NT2/D1 (cell line): Measurements from ENCODE around the gene FSIP1.

Source experiments
- DNase-seq: peaks from one replicate; pipeline ENCODE4 v3.0.0-alpha.2; 2011; ENCODE audit warnings: low read depth, low spot score
- H3K27me3 ChIP-seq: 2 replicates; pipeline ENCODE4 v1.6.0; 2011; ENCODE audit warnings: mild to moderate bottlenecking; ENCODE audit not compliant: insufficient read length, insufficient read depth
- H3K36me3 ChIP-seq: 2 replicates; pipeline ENCODE4 v1.6.1; 2011; ENCODE audit warnings: mild to moderate bottlenecking, low read length, mixed read lengths; ENCODE audit not compliant: insufficient read depth, insufficient read length
- H3K4me1 ChIP-seq: 2 replicates; pipeline ENCODE4 v1.5.1; 2011; ENCODE audit not compliant: insufficient read depth, insufficient read length
- H3K4me3 ChIP-seq: 2 replicates; pipeline ENCODE4 v1.5.1; 2011; ENCODE audit warnings: low read depth; ENCODE audit not compliant: insufficient read length
- H3K9ac ChIP-seq: 2 replicates; pipeline ENCODE4 v1.6.0; 2011; ENCODE audit warnings: low read depth; ENCODE audit not compliant: insufficient read length
- H3K9me3 ChIP-seq: 2 replicates; pipeline ENCODE4 v1.5.1; 2011; ENCODE audit warnings: mild to moderate bottlenecking, low read length; ENCODE audit not compliant: insufficient read depth
- SUZ12 ChIP-seq: IDR thresholded peaks from 2 replicates; pipeline ENCODE4 v1.6.1; 2011; ENCODE audit not compliant: insufficient read length, insufficient read depth; ENCODE audit errors: extremely low read depth
- YY1 ChIP-seq: IDR thresholded peaks from 2 replicates; pipeline ENCODE4 v1.6.1; 2011; ENCODE audit not compliant: insufficient read length, insufficient read depth
- ZNF274 ChIP-seq: IDR thresholded peaks from 2 replicates; pipeline ENCODE4 v1.6.1; 2011; ENCODE audit warnings: mild to moderate bottlenecking, low read depth, low read length

The FSIP1 gene

GRCh38 chr15:39685367-39685766, 97.3 kb downstream of the FSIP1 start:
- Histone ChIP-seq H3K9ac (no peak overlapping the region), H3K4me3 (no peak overlapping the region), H3K4me1 (no peaks in the 10 kb centered on the region), H3K36me3 (no peaks in the 10 kb centered on the region), H3K9me3 (no peaks in the 10 kb centered on the region), H3K27me3 (no peaks in the 10 kb centered on the region)
- TF ChIP-seq SUZ12 (no peak), YY1 (no peak), ZNF274 (no peak)
- no peak for DNase-seq

DNA sequence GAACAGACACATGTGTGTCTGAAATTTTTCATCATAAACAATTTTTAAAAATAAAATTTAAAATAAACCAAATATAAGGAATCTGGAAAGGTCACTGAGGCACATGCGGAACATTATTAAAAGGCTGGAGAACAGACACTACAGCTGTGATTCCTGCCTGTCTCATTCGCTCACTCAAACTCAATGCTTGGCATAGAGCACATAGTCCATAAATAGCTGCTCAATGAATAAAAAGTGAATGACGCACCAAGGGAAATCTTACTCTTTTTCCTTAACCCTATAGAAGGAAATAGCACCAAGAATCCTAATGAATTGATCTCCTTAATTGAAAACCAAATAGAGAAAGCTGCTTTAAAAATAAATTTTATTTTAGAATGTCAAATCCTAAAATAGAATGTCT, 98.4 kb downstream of the FSIP1 start:
- Histone ChIP-seq H3K27me3 (no peaks in the 10 kb centered on the region), H3K9ac (no peak overlapping the region), H3K4me3 (no peak overlapping the region), H3K9me3 (no peaks in the 10 kb centered on the region), H3K36me3 (no peaks in the 10 kb centered on the region), H3K4me1 (no peaks in the 10 kb centered on the region)
- no peak for TF ChIP-seq ZNF274
- no peak for TF ChIP-seq YY1
- TF ChIP-seq SUZ12 = no peak
- no peak for DNase-seq

DNA sequence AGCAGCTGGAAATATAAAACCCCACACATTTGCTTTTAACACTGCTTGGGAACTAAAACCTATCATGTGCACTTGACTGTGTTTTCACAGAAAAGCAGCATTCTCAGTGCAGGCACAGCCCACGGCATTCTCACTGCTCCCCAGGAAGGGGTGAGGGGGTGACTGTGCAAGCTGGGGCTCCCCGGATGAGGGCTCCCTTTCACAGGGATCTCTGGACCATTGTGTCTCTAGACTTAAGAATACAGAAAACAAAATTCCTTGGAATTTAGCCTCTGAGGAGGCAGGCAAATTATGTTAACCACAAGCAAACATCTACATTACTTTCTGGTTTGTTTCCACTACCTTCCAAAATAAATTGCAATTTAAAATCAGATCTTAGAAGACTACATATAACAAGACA, 100.3 kb downstream of the FSIP1 start:
- no peak for DNase-seq
- H3K9me3 ChIP-seq = no peaks in the 10 kb centered on the region
- TF ChIP-seq YY1 (no peak), ZNF274 (no peak), SUZ12 (no peak)
- no peaks in the 10 kb centered on the region for H3K36me3 ChIP-seq
- no peaks in the 10 kb centered on the region for H3K4me1 ChIP-seq
- H3K4me3 ChIP-seq = no peak overlapping the region
- H3K9ac ChIP-seq = no peak overlapping the region
- no peaks in the 10 kb centered on the region for H3K27me3 ChIP-seq

DNA sequence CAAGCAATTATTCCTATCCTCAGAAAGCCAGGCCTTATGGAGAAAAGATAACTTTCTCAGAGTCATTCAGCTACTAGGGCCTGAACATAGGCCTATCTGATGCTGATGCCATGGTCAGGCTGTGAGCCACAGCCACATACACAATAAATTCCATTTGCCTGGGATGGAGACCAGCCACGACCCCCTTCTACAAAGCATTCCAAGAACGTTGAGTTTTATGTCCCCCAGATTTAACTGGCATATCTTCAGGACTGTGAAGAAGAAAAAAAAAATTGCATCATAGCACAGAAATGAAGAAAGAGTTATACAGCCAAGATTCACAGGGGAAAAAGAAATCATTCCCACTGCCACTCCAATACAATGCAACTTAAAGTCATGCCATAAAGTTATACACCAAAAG, 101.8 kb downstream of the FSIP1 start:
- no peak for DNase-seq
- TF ChIP-seq ZNF274 (no peak), YY1 (no peak), SUZ12 (no peak)
- no peaks in the 10 kb centered on the region for H3K36me3 ChIP-seq

GRCh38 chr15:39672666-39673065, 110.0 kb downstream of the FSIP1 start:
- Histone ChIP-seq H3K4me1 (no peaks in the 10 kb centered on the region), H3K9ac (no peak overlapping the region), H3K27me3 (no peaks in the 10 kb centered on the region), H3K36me3 (no peaks in the 10 kb centered on the region), H3K4me3 (no peak overlapping the region), H3K9me3 (no peaks in the 10 kb centered on the region)
- TF ChIP-seq YY1 (no peak), ZNF274 (no peak)
- no peak for DNase-seq

More for the DNA sequence above, 101.8 kb downstream of the FSIP1 start:
- Histone ChIP-seq H3K9ac (no peak overlapping the region), H3K27me3 (no peaks in the 10 kb centered on the region), H3K4me1 (no peaks in the 10 kb centered on the region), H3K4me3 (no peak overlapping the region), H3K9me3 (no peaks in the 10 kb centered on the region)

DNA sequence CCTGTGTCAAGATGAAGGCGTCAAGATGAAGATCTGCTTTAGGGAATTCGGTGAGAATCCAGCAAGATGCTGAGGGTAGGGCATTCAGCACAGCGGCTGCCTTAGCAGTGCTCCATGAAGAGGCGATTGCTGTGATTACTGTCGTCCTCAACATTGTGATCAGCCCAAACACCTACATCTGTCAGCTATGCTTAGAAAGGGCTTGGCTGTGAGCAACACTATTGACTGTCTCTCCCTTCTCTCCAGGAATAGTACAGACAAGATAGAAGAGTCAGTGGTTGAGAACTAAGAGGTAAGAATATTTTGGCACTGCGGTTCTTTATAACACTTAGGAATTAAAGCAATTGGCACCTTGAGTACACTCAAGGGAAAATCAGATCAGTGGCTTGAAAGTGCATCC, 110.5 kb downstream of the FSIP1 start:
- Histone ChIP-seq H3K36me3 (no peaks in the 10 kb centered on the region), H3K4me3 (no peak overlapping the region), H3K4me1 (no peaks in the 10 kb centered on the region), H3K9ac (no peak overlapping the region), H3K9me3 (no peaks in the 10 kb centered on the region), H3K27me3 (no peaks in the 10 kb centered on the region)
- no peak for DNase-seq
- TF ChIP-seq SUZ12 (no peak), YY1 (no peak), ZNF274 (no peak)

DNA sequence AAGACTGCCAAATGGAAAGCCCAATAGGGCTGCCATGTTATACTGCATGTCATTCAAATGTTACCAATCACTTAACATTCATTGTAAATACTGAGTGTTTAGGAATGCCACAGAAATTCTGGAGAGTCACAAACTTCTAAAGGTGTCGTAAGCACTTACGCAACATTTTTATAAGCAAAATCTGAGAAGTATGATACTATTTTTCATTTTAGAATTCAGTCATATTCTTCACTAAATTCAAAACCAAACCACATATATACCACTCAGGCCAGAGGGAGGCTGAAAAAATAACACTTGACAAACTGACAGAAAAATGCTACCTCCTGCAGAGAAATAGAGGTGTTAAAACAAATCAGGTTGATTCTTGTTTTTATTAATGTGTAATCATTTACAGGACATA, 112.0 kb downstream of the FSIP1 start:
- no peaks in the 10 kb centered on the region for H3K36me3 ChIP-seq
- no peaks in the 10 kb centered on the region for H3K27me3 ChIP-seq
- TF ChIP-seq ZNF274 = no peak
- DNase-seq = no peak
- H3K4me1 ChIP-seq = no peaks in the 10 kb centered on the region
- H3K9ac ChIP-seq = no peak overlapping the region
- H3K9me3 ChIP-seq = no peaks in the 10 kb centered on the region
- H3K4me3 ChIP-seq = no peak overlapping the region

DNA sequence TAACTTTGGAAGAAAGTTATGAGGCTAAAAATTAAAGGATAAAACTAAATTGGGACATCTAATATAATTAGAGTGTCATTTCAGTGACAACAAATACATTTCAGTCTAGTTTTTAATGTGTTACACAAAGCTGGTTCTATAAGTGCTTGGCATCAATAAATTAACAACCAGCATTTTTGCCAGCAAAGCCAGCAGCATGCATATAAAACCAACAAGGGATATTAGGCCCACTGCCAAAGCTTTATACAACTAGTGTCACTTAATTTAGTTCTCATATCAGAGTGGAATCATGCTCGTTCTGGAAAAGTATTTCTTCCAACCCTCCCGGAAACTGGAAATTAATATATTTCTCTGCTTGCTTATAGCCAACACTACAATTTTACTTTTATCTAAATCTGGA, 113.0 kb downstream of the FSIP1 start:
- TF ChIP-seq YY1 (no peak), ZNF274 (no peak), SUZ12 (no peak)
- Histone ChIP-seq H3K4me3 (no peak overlapping the region), H3K9me3 (no peaks in the 10 kb centered on the region), H3K36me3 (no peaks in the 10 kb centered on the region), H3K9ac (no peak overlapping the region), H3K4me1 (no peaks in the 10 kb centered on the region), H3K27me3 (no peaks in the 10 kb centered on the region)
- DNase-seq = no peak
